Caco-2 (cell line): ENCODE data around the gene DSCAM. TPM values are rescaled to one million over a fixed set of nuclear protein-coding genes. Genes with fewer than 3 reads are reported as not detected.

Source experiments
- BruUV-seq: library from RNA; stranded (reverse); fragments of 400-500 nt; replicated peaks from 2 replicates; lab custom pipeline; 2021; lab: Mats Ljungman, UMichigan
- CTCF ChIA-PET: fragments of 300-600 bp; sonication (Branson Sonifier 250); formaldehyde crosslinking; loops from one replicate; lab custom pipeline; 2022; ENCODE audit warnings: antibody characterized with exemption; lab: Charles Lee
- POLR2A ChIA-PET: fragments of 300-600 bp; sonication (Branson Sonifier 250); formaldehyde crosslinking; loops from one replicate; lab custom pipeline; 2022; ENCODE audit warnings: antibody characterized with exemption; lab: Charles Lee
- DNase-seq, 2 experiments: peaks; one replicate each; pipeline versions ENCODE4 v3.0.0 to v3.0.0-alpha.2; 2020 to 2022
- H3K27me3 ChIP-seq: replicated peaks from 2 replicates; pipeline ENCODE4 v1.6.0; 2011; ENCODE audit warnings: low read length; ENCODE audit not compliant: control insufficient read depth, insufficient read depth
- H3K36me3 ChIP-seq: 2 replicates; pipeline ENCODE4 v1.5.1; 2011; ENCODE audit warnings: low read length; ENCODE audit not compliant: control insufficient read depth, insufficient read depth
- H3K4me1 ChIP-seq: fragments of 250-450 bp; sonication (Bioruptor Pico); 2 replicates; pipeline ENCODE4 v1.5.1; 2020; ENCODE audit warnings: mild to moderate bottlenecking
- H3K4me3 ChIP-seq: 2 replicates; pipeline ENCODE4 v1.5.1; 2011; ENCODE audit warnings: low read depth, mild to moderate bottlenecking, control low read depth, low read length
- H3K9me3 ChIP-seq: fragments of 250-450 bp; sonication (Bioruptor Pico); 2 replicates; pipeline ENCODE4 v1.5.1; 2020; ENCODE audit warnings: mild to moderate bottlenecking, moderate library complexity
- H3K27ac Mint-ChIP-seq: one replicate; pipeline ENCODE4 v1.8.0; 2022; ENCODE audit warnings: mixed read lengths; ENCODE audit not compliant: unreplicated experiment
- H3K27me3 Mint-ChIP-seq: one replicate; pipeline ENCODE4 v1.8.0; 2022; ENCODE audit warnings: mixed read lengths; ENCODE audit not compliant: insufficient read depth, unreplicated experiment
- H3K36me3 Mint-ChIP-seq: one replicate; pipeline ENCODE4 v1.8.0; 2022; ENCODE audit warnings: mild to moderate bottlenecking, mixed read lengths; ENCODE audit not compliant: insufficient read depth, unreplicated experiment
- H3K4me1 Mint-ChIP-seq: one replicate; pipeline ENCODE4 v1.8.0; 2022; ENCODE audit warnings: low read depth, mixed read lengths; ENCODE audit not compliant: unreplicated experiment
- H3K4me3 Mint-ChIP-seq: one replicate; pipeline ENCODE4 v1.8.0; 2022; ENCODE audit warnings: mild to moderate bottlenecking, moderate library complexity, mixed read lengths; ENCODE audit not compliant: unreplicated experiment
- H3K9me3 Mint-ChIP-seq: one replicate; pipeline ENCODE4 v1.8.0; 2022; ENCODE audit warnings: mixed read lengths; ENCODE audit not compliant: unreplicated experiment
- CTCF ChIP-seq, 2 experiments: fragments of 200-600 bp in 1 of 2; IDR thresholded peaks; 1 replicate in 1 of 2; 2 replicates in 1 of 2; pipeline versions ENCODE4 v1.5.1 to v1.8.0; 2011 to 2022; ENCODE audit warnings: antibody characterized with exemption in 1 of 2, control low read depth in 1 of 2, inconsistent platforms in 1 of 2, low read depth in 1 of 2, low read length in 1 of 2, mild to moderate bottlenecking in 1 of 2, moderate library complexity in 1 of 2; ENCODE audit not compliant: insufficient read depth in 1 of 2, severe bottlenecking in 1 of 2, unreplicated experiment in 1 of 2
- intact Hi-C: fragments of 100-400 bp; cut with micrococcal nuclease; formaldehyde crosslinking; loops from one replicate; pipeline ENCODE4 v1.10.0; 2022; ENCODE audit not compliant: unreplicated experiment
- total RNA-seq: library from RNA; stranded (reverse); gene quantifications from 2 replicates; pipeline ENCODE4 v1.2.3, GENCODE V29; 2022

The DSCAM gene
- total RNA-seq, 1 experiment from 2014 or later = not detected

- CTCF ChIA-PET = no interaction called here
- Histone ChIP-seq H3K4me1 (no peaks in the 10 kb centered on the region), H3K27me3 (no peaks in the 10 kb centered on the region; the same call in 1 of the 2 replicates), H3K36me3 (no peaks in the 10 kb centered on the region), H3K4me3 (no peak overlapping the region), H3K9me3 (no peaks in the 10 kb centered on the region)
- H3K27ac Mint-ChIP-seq = no peak overlapping the region
- no peak overlapping the region for H3K4me3 Mint-ChIP-seq
- no peak for DNase-seq
- no peaks in the 10 kb centered on the region for H3K4me1 Mint-ChIP-seq
- POLR2A ChIA-PET = no interaction called here
- no peaks in the 10 kb centered on the region for H3K27me3 Mint-ChIP-seq
- no TSS peak for BruUV-seq
- no peaks in the 10 kb centered on the region for H3K9me3 Mint-ChIP-seq
- TF ChIP-seq CTCF (IDR thresholded peaks at IDR 0.05; ENCODE audit: insufficient read depth in 1 of 2, low read depth in 1 of 2, low read length in 1 of 2, severe bottlenecking in 1 of 2, unreplicated experiment in 1 of 2) = no peak
- H3K36me3 Mint-ChIP-seq = no peaks in the 10 kb centered on the region
- intact Hi-C loops = no loop called here
Measured at GRCh38 chr21:40049031-40049930, 797.7 kb downstream of the DSCAM start.

- POLR2A ChIA-PET = no interaction called here
- no peaks in the 10 kb centered on the region for H3K36me3 ChIP-seq
- no peaks in the 10 kb centered on the region for H3K4me1 ChIP-seq
- CTCF ChIA-PET = no interaction called here
- H3K9me3 ChIP-seq = no peaks in the 10 kb centered on the region
- BruUV-seq = no TSS peak
- no peaks in the 10 kb centered on the region; the same call in 1 of the 2 replicates for H3K27me3 ChIP-seq
- no peak overlapping the region for H3K27ac Mint-ChIP-seq
- intact Hi-C loops = no loop called here
- H3K4me3 Mint-ChIP-seq = no peak overlapping the region
- no peak for DNase-seq
- no peaks in the 10 kb centered on the region for H3K4me1 Mint-ChIP-seq
- no peak overlapping the region for H3K4me3 ChIP-seq
- TF ChIP-seq CTCF (IDR thresholded peaks at IDR 0.05; ENCODE audit: insufficient read depth in 1 of 2, low read depth in 1 of 2, low read length in 1 of 2, severe bottlenecking in 1 of 2, unreplicated experiment in 1 of 2) = no peak
- no peaks in the 10 kb centered on the region for H3K36me3 Mint-ChIP-seq
- H3K27me3 Mint-ChIP-seq = no peaks in the 10 kb centered on the region
- H3K9me3 Mint-ChIP-seq = no peaks in the 10 kb centered on the region
Measured at GRCh38 chr21:40047993-40048730, 798.8 kb downstream of the DSCAM start.

GRCh38 chr21:40047211-40047610 is 799.7 kb downstream of the DSCAM start:
- Histone ChIP-seq H3K27me3 (no peaks in the 10 kb centered on the region; the same call in 1 of the 2 replicates), H3K4me1 (no peaks in the 10 kb centered on the region), H3K4me3 (no peak overlapping the region), H3K36me3 (no peaks in the 10 kb centered on the region), H3K9me3 (no peaks in the 10 kb centered on the region)
- CTCF ChIA-PET = no interaction called here
- no peak overlapping the region for H3K27ac Mint-ChIP-seq
- intact Hi-C loops = no loop called here
- POLR2A ChIA-PET = no interaction called here
- no peaks in the 10 kb centered on the region for H3K27me3 Mint-ChIP-seq
- BruUV-seq = no TSS peak
- DNase-seq = no peak
- H3K9me3 Mint-ChIP-seq = no peaks in the 10 kb centered on the region
- TF ChIP-seq CTCF (IDR thresholded peaks at IDR 0.05; ENCODE audit: insufficient read depth in 1 of 2, low read depth in 1 of 2, low read length in 1 of 2, severe bottlenecking in 1 of 2, unreplicated experiment in 1 of 2) = no peak
- no peaks in the 10 kb centered on the region for H3K4me1 Mint-ChIP-seq
- H3K36me3 Mint-ChIP-seq = no peaks in the 10 kb centered on the region
- no peak overlapping the region for H3K4me3 Mint-ChIP-seq
